GM10847 (cell line): ENCODE data around the gene BSX.

Source experiments
- POLR2A ChIP-seq: IDR thresholded peaks from 2 replicates; pipeline ENCODE4 v1.6.1; 2011; ENCODE audit not compliant: insufficient read length; ENCODE audit errors: extremely low read depth

The BSX gene

GRCh38 chr11:122981388-122982264 is at the start of gene BSX:
Gene BSX (minus strand): TSS chr11:122981834. CDS start chr11:122981671, 163 bp downstream.
- TF ChIP-seq POLR2A: no peak

DNA sequence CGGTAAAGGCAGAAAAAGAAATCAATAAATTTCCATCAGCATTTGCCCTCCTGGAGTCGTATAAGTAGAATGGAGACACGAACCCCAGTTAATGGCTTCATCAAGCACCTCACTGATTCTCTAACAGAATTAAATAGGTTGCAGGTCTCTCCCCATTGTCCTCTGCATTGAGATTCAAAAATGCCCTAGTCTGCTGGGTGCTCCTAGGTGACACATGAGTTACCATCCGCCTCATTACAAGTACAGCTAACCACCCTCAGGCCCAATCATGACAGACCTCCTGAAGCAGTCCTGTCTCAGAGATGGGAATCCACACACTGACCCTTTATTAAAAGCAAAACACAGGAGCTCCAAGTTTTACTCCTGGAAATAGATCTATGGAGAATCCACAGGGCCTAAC is 48.9 kb upstream of the BSX start:
- TF ChIP-seq POLR2A: no peak

DNA sequence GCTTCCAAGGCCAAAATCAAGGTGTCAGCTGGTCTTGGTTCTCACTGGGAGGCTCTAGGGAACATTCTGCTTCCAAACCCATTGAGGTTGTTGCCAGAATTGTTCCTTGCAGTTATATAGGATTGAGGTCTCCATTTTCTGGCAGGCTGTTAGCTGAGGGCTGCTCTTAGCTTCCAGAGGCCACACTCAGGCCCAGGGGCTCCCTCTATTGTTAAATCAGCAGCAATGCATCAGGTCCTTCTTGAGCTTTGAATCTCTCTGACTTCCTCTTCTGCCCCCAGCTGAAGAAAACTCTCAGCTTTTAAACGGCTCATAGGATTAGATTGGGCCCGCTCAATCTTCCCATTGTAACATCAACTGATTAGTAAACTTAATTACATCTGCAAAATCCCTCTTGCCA is 39.3 kb upstream of the BSX start:
- TF ChIP-seq POLR2A: no peak

DNA sequence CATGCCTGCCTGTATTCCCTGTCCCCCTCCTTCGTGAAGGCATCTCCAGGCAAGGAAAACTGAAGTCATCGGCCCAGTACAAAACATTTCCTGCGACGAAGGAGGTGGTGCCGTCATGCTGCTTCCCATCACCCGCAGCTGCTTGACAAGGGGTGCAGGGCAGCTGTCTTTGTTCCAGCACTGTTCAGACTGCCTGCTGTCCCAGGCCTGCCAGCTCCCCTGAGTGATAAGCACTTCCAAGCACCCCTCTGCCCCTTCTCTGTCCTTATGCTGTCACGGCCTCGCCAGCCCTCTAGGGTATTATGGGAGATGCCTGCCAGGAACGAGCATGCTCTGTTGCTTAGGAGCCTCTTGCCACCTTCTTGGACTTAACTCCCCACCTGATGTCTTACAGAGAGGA is 37.1 kb upstream of the BSX start:
- TF ChIP-seq POLR2A: no peak

DNA sequence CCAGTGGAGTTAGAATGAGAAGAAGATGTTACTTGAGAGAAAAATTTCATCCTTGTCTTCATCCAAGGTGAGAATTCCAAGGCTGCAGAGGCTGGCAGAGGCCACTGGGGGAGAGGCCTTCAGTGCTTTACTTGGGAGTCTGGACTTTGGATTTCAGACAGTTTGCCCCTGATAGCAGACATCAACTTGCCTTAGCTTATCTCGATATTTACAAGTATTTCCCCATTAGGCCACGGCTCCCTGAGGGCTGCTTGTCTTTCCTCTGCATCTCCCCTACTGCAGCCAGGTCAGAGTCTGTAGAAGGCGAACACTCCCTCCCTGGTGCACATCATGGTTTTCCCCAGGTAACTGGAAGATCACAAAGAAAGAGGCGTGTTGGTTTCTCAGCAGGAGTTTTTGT is 29.9 kb upstream of the BSX start:
- no peak for TF ChIP-seq POLR2A

DNA sequence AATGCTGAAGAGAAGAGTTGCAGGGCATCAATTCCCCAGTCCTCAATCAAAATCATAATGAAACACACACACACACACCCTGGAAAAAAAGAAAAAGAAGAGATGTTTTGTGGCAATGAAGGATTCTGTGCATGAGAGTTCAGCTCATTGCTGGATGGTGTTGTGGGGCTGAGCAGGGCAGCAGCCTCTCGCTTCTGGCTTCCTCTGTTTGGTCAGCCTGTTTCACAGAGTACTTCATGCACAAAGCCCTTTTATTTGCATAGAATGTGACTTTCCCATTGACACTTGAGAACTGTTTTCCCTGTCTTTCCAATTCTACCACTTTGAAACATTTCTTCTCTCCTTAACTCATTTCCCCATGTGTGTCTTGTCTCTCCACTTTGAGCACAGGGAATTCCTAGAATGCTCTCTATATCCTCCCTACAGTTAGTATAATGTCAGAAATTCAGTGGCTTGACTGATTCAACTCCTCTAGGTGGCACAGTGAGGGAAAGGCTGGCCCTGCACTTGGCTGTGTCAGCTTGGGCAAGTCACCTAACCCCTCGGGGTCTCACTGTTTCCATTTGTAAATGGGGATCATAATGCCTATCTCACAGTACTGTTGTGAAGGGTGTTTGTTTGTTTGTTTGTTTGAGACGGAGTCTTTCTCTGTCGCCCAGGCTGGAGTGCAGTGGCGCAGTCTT is 25.4 kb upstream of the BSX start:
- no peak for TF ChIP-seq POLR2A

DNA sequence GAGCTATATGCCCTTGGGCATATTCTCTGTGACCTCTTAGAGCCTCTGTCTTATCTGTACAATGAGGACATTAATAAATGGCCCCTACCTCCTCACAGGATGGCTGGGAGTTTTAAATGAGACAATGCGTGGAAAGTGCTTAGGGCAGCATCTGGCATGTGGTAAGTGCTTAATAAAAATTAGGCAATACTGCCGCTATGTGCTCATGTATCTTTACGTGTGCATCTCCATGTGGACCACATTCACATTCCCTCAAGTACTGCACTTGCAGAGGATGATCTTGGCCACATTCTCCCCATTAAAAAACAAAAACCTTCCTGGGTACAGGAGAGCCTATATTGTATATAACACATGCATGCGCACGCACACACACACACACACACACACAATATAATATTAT is 19.1 kb upstream of the BSX start:
- TF ChIP-seq POLR2A: no peak

- TF ChIP-seq POLR2A: no peak
Observed at GRCh38 chr11:122998727-122999366, 17.2 kb upstream of the BSX start.

DNA sequence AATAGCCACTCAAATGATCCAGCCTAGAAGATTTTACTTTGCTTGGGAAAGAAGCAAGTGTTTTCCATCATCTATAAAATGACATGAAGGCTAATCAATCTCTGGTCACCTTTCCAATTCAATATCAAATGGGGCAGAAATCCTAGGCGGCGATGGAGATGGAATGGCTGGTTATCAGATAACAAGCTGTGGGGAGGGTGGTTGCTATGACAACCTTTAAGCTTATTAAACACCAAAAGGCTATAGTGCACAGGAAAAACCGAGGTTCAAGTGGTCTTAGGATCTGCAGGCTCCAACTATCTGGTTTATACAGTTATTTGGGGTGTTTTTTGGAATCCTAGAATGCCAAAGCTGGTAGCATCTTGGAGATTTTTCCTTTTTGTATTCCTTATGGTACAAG is 13.9 kb upstream of the BSX start:
- no peak for TF ChIP-seq POLR2A

- TF ChIP-seq POLR2A: no peak
Observed at GRCh38 chr11:122984186-122985011, 2.8 kb upstream of the BSX start.

- TF ChIP-seq POLR2A: no peak
Observed at GRCh38 chr11:122983438-122984185, 2.0 kb upstream of the BSX start.

DNA sequence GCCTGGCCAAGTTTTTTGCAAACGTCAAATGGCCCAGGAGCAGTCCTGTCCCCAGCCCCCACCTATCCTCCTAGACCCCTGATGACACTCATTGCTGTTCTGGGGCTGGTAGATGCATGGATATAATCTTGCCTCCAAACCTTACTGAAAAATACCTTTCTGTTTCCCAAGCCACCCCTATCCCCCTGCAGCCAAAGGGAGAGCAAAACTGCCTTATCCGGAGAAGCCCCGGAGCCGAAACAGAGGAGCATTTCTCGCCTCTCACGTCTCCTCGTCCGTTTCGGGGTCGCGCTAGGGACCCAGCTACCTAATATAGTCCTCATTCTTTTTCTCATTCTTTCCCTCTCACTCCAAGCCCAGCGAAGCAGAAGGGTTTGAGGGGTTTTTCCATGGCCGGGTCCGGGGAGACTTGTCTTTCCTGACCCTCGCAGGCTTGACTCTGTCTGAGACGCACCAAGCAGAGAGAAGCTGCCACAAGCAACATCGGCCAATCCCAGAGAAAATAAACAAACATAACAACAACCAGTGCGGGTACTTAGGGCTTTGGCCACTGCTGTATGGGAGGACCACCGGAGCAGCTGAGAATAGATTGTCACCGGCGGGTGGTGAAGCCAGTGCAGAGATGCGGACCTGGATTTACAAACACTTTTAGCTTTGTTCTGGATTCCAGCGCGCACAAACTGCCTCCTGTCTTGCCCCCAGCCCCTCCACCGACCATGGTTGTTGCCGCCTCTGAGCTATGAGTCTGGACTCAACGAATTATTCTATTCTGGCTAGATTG is 1.6 kb downstream of the BSX start:
- no peak for TF ChIP-seq POLR2A

DNA sequence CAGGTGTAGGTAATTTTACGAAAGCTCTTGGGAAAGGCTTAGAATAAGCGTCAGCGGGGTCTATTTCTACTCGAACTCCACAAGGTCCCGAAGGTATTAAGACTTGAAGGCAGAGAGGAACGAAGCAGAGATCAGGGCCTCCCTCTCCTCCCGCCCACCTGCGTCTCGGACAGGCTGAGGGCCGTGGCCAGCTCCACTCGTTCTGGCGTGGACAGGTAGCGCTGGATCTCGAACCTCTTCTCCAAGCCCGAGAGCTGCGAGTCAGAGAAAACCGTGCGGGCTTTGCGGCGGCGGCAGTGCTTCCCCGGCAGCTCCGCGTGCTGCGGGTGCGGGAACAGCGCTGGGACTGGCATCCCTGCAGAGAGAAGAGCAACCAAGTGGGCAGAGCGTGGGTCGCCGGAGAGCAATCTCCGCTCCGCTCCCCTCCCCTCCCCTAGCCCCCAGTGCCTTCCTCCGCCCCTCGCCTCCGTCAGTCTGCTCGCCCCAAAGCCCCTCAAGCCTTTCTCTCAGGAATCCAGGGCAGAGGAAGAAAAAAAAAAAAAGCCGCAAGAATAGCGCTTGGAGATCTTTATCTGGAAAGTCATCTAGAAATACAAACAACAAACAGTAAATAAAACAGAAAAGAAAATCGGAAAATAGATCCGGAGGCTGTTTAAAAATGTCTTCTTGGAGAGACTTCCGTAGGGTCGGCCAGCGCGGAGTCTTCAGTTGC is 2.4 kb downstream of the BSX start:
- TF ChIP-seq POLR2A: no peak
